T-helper 17 cell (primary cell): Measurements from ENCODE around the gene LDHAL6A. TPM values are rescaled to one million over a fixed set of nuclear protein-coding genes. Genes with fewer than 3 reads are reported as not detected.
"Not testable (repeated sequence)": the region's sequence is repeated elsewhere in the genome, so short reads cannot be mapped to it uniquely, and the experiment has no call there.

Experiments
- ATAC-seq: fragments of 150-1000 bp; cut with Tn5 transposase; 2 replicates; pipeline ENCODE4 v1.10.0; 2021; ENCODE audit warnings: mild to moderate bottlenecking, moderate library complexity
- DNase-seq, 3 donors: peaks; one replicate each; pipeline versions ENCODE4 v3.0.0 to v3.0.0-alpha.2; 2020 to 2021
- H3K9me3 ChIP-seq: one replicate; pipeline ENCODE4 v1.7.0; 2013; ENCODE audit warnings: low read length, mild to moderate bottlenecking; ENCODE audit not compliant: control insufficient read depth, poor library complexity, severe bottlenecking
- H3K27ac Mint-ChIP-seq: one replicate; pipeline ENCODE4 v1.8.0; 2022; ENCODE audit warnings: mild to moderate bottlenecking, moderate library complexity, mixed read lengths
- H3K27me3 Mint-ChIP-seq: one replicate; pipeline ENCODE4 v1.8.0; 2022; ENCODE audit warnings: mixed read lengths
- H3K36me3 Mint-ChIP-seq: one replicate; pipeline ENCODE4 v1.8.0; 2022; ENCODE audit warnings: low read depth, mixed read lengths
- H3K4me1 Mint-ChIP-seq: one replicate; pipeline ENCODE4 v1.8.0; 2022; ENCODE audit warnings: mild to moderate bottlenecking, mixed read lengths
- H3K4me3 Mint-ChIP-seq: one replicate; pipeline ENCODE4 v1.8.0; 2022; ENCODE audit warnings: mild to moderate bottlenecking, moderate library complexity, mixed read lengths
- total RNA-seq, 4 donors: library from RNA in 2 of 4; stranded (reverse) in 2 of 4; gene quantifications; one replicate each; pipeline ENCODE4 v1.2.3 and lab custom pipeline; 2022 to 2026

The LDHAL6A gene
- total RNA-seq = not detected
- 0 to 0.08 reads per million in 2 donors for total RNA-seq (lab: John Stamatoyannopoulos, UW)

DNA sequence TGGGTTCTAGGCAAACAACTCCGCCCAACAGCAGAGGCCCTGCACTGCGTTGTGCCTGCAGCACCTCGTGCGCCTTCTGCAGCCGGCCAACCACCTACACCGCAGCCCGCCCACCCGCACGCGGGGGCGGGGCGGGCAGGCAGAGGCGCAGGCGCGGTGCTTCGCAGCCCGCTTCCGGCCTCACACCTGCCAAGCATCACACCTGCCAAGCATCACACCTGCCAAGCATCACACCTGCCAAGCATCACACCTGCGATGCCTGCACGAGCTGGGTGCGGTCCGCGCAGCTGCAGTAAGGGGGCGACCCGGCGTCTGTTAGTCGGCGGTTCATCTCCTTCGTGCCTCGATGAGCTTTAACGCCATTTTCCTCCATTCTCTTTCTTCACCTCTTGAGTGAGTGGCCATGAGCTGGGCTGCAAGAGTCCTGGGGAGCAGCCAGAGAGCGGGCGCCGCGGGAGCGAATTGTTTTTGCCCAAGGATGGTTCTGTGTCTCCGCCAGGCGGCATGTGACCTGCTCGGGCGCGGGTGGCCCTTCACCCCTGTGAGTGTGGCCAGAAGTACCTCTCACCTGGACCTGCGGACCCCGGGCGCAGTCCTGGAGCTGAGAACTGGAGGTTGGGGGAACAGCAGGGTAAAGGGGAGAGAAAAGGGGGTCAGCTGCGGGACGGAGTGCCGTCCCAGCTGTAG, at the start of gene LDHAL6A:
Gene LDHAL6A, plus strand, starts transcription at position 171 of the 687 bp plus-strand sequence. CDS start 825 bp downstream, outside the sequence.
- DNase-seq (no peak), ATAC-seq (peak; percentile 30)
- Mint-ChIP-seq H3K4me3 (no peak within 1 kb of the TSS), H3K4me1 (no peaks in the 10 kb centered on the region), H3K27ac (no peak within 1 kb of the TSS), H3K36me3 (peaks cover 2% of the 10 kb centered on the region), H3K27me3 (peaks cover 9% of the 10 kb centered on the region)
- no peaks in the 10 kb centered on the region for H3K9me3 ChIP-seq

DNA sequence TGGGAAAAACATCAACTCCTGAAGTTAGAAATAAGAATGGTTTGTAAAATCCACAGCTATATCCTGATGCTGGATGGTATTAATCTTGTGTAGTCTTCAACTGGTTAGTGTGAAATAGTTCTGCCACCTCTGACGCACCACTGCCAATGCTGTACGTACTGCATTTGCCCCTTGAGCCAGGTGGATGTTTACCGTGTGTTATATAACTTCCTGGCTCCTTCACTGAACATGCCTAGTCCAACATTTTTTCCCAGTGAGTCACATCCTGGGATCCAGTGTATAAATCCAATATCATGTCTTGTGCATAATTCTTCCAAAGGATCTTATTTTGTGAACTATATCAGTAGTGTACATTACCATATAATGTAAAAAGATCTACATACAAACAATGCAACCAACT, 48.3 kb upstream of the LDHAL6A start:
- DNase-seq, ATAC-seq, H3K27me3 Mint-ChIP-seq, H3K4me3 Mint-ChIP-seq, H3K9me3 ChIP-seq, H3K4me1 Mint-ChIP-seq, H3K36me3 Mint-ChIP-seq, H3K27ac Mint-ChIP-seq: not testable (repeated sequence)

DNA sequence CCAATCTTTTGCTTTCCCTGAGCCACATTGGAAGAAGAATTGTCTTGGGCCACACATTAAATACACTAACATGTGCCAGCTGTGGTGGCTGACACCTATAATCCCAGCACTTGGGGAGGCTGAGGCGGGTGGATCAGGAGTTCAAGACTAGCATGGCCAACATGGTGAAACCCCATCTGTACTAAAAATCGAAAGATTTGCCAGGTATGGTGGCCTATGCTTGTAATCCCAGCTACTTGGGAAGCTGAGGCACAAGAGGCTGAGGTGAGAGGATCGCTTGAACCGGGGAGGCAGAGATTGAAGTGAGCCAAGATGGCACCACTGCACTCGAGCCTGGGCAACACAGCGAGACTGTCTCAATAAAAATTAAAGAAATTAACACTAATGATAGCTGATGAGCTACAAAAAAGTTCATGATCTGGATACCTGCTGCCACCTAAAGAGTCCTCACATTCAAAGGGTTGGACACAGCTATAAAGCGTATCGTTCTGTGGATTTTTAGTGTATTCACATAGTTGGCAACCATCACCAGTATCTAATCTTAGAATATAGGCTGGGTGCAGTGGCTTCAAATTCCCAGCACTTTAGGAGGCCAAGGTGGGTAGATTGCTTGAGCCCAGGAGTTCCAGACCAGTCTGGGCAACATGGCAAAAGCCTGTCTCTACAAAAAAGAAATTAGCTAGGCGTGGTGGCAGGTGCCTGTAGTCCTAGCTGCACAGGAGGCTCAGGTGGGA, 46.9 kb upstream of the LDHAL6A start:
- Mint-ChIP-seq H3K27me3 (no peaks in the 10 kb centered on the region), H3K36me3 (no peaks in the 10 kb centered on the region), H3K4me1 (peaks cover 8% of the 10 kb centered on the region), H3K27ac (no peak overlapping the region), H3K4me3 (no peak overlapping the region)
- DNase-seq (no peak), ATAC-seq (no peak)
- H3K9me3 ChIP-seq = no peaks in the 10 kb centered on the region

DNA sequence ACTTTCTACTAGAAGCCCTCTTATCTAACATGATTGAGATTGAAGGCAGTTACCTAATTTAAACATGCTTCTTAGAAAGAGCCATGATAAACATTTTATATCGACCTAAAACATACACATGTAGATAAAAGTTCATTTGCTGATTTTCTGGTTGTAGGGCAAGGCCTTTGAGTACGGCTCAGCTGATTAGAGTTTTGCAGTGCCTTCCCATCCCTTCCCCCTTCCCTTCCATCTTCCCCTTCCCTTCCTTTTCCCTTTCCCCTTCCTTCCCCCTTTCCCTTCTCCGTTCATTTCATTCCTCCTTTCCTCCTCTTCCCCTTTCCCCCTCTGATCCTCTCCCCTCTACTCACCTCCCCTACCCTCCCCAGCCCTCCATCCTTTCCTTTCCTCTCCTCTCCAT, 39.2 kb upstream of the LDHAL6A start:
- Mint-ChIP-seq H3K4me1 (peaks cover 10% of the 10 kb centered on the region), H3K27ac (no peak overlapping the region), H3K36me3 (no peaks in the 10 kb centered on the region), H3K4me3 (no peak overlapping the region), H3K27me3 (no peaks in the 10 kb centered on the region)
- ATAC-seq (no peak), DNase-seq (no peak)
- H3K9me3 ChIP-seq = no peaks in the 10 kb centered on the region

DNA sequence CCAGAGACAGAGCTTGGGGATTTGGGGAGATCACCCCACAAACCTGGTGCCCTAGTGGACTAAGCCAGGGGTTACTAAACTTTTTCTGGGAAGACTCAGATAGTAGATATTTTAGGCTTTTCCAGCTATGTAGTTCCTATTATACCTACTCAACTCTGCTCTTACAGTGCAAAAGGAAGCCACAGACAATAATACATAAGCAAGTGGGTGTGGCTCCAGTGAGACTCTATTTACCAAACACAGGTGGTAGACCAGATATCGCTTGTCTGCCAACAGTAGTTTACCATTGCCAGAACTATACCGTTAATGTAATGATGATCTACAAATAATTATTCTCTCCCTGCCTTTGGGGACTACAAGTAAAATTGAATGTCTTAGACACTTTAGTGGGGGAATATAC, 36.6 kb upstream of the LDHAL6A start:
- H3K36me3 Mint-ChIP-seq = no peaks in the 10 kb centered on the region
- no peak overlapping the region for H3K4me3 Mint-ChIP-seq
- DNase-seq = no peak
- ATAC-seq = no peak
- no peaks in the 10 kb centered on the region for H3K27me3 Mint-ChIP-seq
- H3K9me3 ChIP-seq = no peaks in the 10 kb centered on the region
- no peak overlapping the region for H3K27ac Mint-ChIP-seq
- H3K4me1 Mint-ChIP-seq = peaks cover 6% of the 10 kb centered on the region

DNA sequence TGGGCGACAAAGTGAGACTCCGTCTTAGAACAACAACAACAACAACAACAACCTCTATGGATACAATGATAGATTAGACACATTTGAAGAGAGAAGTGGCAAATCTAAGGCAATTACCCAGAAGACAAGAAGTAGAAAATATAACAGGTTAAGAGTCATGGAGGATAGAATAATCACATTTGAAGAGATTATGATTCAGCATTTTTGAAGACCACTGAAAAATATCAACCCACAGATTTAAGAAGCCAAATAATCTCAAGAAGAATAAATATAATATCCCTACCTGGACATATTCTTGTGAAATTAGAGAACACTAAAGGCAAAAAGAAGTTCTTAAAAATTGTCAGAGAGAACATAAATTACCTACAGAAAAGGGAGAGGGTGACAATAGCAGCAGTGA, 35.6 kb upstream of the LDHAL6A start:
- Mint-ChIP-seq H3K27me3 (no peaks in the 10 kb centered on the region), H3K27ac (peak overlapping the region; percentile 35), H3K4me3 (no peak overlapping the region), H3K36me3 (no peaks in the 10 kb centered on the region), H3K4me1 (peaks cover 6% of the 10 kb centered on the region)
- ATAC-seq (no peak), DNase-seq (no peak)
- H3K9me3 ChIP-seq = no peaks in the 10 kb centered on the region

DNA sequence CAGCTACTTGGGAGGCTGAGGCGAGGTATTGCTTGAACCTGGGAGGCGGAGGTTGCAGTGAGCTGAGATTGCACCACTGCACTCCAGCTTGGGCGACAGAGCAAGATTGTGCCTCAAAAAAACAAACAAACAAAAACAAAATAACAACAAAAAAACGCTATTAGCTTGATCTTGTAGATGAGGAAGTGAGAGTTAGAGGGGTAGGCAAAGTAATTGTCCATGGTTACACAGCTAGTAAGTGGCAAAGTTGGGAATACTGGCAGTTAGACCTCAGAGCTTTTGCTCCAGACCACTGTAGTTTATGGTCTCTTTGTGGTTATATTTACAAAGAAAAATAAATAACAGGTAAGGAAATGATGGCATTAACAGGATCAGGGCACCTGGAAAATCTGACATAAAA, 28.4 kb upstream of the LDHAL6A start:
- Mint-ChIP-seq H3K36me3 (no peaks in the 10 kb centered on the region), H3K4me1 (no peaks in the 10 kb centered on the region), H3K27ac (no peak overlapping the region), H3K27me3 (no peaks in the 10 kb centered on the region), H3K4me3 (no peak overlapping the region)
- DNase-seq (no peak), ATAC-seq (no peak)
- H3K9me3 ChIP-seq = no peaks in the 10 kb centered on the region

DNA sequence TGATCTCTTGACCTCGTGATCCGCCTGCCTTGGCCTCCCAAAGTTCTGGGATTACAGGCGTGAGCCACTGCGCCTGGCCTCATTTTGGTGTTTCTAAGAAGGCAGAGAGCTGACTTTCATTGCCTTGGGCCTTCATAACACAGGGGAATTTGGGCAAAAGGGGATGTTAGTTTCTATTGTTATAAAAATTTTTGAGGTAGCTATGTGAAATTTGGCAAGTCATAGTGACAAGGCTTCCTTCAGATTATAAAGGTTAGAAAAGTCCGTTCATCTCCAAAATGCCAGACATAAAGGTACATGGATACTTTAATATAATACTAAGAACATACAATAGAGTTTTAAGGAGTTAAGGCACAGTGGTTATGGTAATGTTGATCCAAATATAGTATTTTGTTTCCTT, 26.3 kb upstream of the LDHAL6A start:
- Mint-ChIP-seq H3K4me3 (no peak overlapping the region), H3K27ac (no peak overlapping the region), H3K4me1 (no peaks in the 10 kb centered on the region), H3K36me3 (no peaks in the 10 kb centered on the region), H3K27me3 (no peaks in the 10 kb centered on the region)
- DNase-seq = no peak
- ATAC-seq = no peak
- H3K9me3 ChIP-seq = no peaks in the 10 kb centered on the region

DNA sequence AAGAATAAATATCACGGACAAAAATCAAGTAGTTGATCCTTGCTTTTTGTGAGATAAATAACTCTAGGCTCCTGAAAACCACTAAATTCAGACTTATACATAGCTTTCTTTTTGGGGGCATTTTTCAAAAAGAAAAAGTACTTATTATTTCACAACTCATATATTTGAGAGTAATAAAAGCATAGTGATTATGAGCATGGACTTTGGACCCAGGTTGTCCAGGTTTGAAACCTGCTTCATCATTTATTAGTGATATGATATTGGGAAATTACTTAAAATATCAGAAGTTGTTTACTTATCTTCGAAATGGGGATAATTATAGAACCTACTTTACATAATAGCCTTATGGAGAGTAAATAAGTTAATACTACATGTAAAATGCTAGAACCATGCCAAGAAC, 17.0 kb upstream of the LDHAL6A start:
- H3K27me3 Mint-ChIP-seq = no peaks in the 10 kb centered on the region
- no peaks in the 10 kb centered on the region for H3K36me3 Mint-ChIP-seq
- no peaks in the 10 kb centered on the region for H3K9me3 ChIP-seq
- no peak overlapping the region for H3K27ac Mint-ChIP-seq
- no peak overlapping the region for H3K4me3 Mint-ChIP-seq
- H3K4me1 Mint-ChIP-seq = no peaks in the 10 kb centered on the region
- no peak for DNase-seq
- no peak for ATAC-seq

DNA sequence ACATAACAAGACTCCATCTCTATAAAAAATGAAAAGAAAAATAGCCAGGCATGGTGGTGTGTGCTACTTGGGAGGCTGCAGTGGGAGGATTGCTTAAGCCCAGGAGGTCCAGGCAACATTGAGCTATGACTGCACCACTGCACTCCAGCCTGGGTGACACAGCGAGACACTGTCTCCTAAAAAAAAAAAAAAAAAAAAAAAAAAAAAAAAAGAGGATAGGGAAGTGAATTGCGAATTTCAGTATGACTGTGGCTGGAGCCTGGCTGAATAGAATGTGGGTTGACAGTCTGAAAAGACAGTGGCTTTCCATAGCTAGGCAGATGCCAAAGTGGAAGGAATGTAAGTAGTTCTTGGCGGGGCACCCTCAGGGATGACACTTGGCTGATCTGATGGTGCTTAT, 6.4 kb upstream of the LDHAL6A start:
- H3K4me1 Mint-ChIP-seq = peaks cover 2% of the 10 kb centered on the region
- peaks cover 3% of the 10 kb centered on the region for H3K36me3 Mint-ChIP-seq
- peaks cover 10% of the 10 kb centered on the region for H3K27me3 Mint-ChIP-seq
- no peak overlapping the region for H3K4me3 Mint-ChIP-seq
- DNase-seq (no peak), ATAC-seq (no peak)
- H3K9me3 ChIP-seq = no peaks in the 10 kb centered on the region
- H3K27ac Mint-ChIP-seq = no peak overlapping the region

DNA sequence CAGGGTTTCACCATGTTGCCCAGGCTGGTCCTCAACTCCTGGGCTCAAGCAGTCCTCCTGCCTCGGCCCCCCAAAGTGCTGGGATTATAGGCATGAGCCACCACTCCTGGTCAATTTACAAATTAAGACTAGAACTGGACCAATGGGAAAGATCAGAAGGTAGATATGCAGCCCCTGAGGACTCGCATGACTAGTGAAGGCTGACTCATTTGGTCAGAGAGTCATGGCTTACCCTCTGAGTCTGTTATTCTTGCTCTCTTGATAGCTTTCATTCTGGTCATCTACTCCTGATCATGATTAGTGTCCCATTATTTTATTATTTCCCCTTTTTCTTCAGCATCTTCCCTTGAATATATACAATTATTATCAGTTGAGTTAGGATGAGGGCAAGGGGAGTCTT, 2.7 kb upstream of the LDHAL6A start:
- Mint-ChIP-seq H3K27ac (no peak overlapping the region), H3K4me1 (peaks cover 2% of the 10 kb centered on the region), H3K36me3 (peaks cover 2% of the 10 kb centered on the region), H3K27me3 (peaks cover 9% of the 10 kb centered on the region), H3K4me3 (no peak overlapping the region)
- no peak for DNase-seq
- H3K9me3 ChIP-seq = no peaks in the 10 kb centered on the region
- ATAC-seq = no peak

DNA sequence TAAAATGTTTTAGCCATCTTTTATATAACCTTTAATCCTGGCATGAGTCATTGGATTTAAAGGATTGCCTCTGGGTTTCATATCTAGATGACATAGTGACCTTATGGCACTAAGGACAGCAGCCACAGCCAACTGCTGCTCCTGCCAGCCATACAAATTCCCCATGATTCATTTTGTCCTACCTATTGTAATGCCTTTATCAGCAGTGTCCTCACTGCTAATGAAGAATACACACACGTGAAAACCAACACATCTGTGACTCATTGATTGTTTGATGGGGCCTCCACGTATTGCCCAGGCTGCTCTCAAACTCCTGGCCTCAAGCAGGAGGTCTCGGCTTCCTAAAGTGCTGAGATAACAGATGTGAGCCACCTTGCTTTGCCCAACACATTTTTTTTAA, 1.8 kb downstream of the LDHAL6A start:
- H3K9me3 ChIP-seq = no peaks in the 10 kb centered on the region
- Mint-ChIP-seq H3K4me1 (no peaks in the 10 kb centered on the region), H3K36me3 (peaks cover 2% of the 10 kb centered on the region), H3K27ac (no peak overlapping the region), H3K27me3 (peaks cover 9% of the 10 kb centered on the region), H3K4me3 (no peak overlapping the region)
- no peak for ATAC-seq
- no peak for DNase-seq

DNA sequence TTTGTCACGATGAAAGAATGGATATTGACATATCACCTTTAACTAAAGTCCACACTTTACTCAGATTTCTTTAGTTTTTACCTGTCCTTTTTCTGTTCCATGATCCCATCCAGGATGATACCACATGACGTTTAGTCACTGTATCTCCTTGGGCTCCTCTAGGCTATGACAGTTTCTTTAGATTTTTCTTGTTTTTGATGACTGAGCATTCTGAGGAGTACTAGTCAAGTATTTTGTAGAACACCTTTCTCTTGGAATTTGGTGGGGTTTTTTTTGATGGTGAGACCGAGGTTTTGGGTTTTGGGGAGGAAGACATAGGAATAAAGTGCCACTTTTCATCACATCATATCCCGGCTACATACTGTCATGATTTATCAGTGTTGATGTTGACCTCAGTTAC, 4.0 kb downstream of the LDHAL6A start:
- peaks cover 2% of the 10 kb centered on the region for H3K36me3 Mint-ChIP-seq
- ATAC-seq (no peak), DNase-seq (no peak)
- no peaks in the 10 kb centered on the region for H3K9me3 ChIP-seq
- H3K4me1 Mint-ChIP-seq = no peaks in the 10 kb centered on the region
- H3K27ac Mint-ChIP-seq = no peak overlapping the region
- H3K4me3 Mint-ChIP-seq = no peak overlapping the region
- peaks cover 9% of the 10 kb centered on the region for H3K27me3 Mint-ChIP-seq

DNA sequence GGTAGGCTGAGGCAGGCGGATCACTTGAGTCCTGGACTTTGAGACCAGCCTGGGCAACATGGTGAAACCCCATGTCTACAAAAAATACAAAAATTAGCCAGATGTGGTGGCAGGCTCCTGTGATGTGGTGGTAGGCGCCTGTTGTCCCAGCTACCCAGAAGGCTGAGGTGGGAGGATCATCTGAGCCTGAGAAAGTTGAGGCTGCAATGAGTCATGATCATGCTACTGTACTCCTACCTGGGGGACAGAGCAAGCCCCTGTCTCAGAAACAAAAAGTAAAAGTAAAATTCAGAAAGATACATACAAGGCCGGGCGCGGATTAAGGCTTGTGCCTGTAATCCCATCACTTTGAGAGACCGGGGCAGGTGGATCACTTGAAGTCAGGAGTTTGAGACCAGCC, 6.3 kb downstream of the LDHAL6A start:
- Mint-ChIP-seq H3K4me1 (no peaks in the 10 kb centered on the region), H3K27ac (no peak overlapping the region), H3K4me3 (no peak overlapping the region), H3K27me3 (peaks cover under 1% of the 10 kb centered on the region), H3K36me3 (no peaks in the 10 kb centered on the region)
- DNase-seq (no peak), ATAC-seq (no peak)
- no peaks in the 10 kb centered on the region for H3K9me3 ChIP-seq
